Left lung (tissue), 10 donors: ENCODE data around the gene PNPLA2. TPM values are rescaled to one million over a fixed set of nuclear protein-coding genes. Genes with fewer than 3 reads are reported as not detected.
A peak's percentile ranks its signal among the peaks of the same experiment; 100 is the strongest.

ENCODE experiments used
- ATAC-seq: fragments of 200-7000 bp; cut with Tn5 transposase; one replicate; pipeline ENCODE4 v1.9.1; 2020; ENCODE audit warnings: moderate library complexity
- DNase-seq, 4 donors: peaks; one replicate each; pipeline ENCODE4 v3.0.0-alpha.2; 2013 to 2020
- H3K27ac ChIP-seq, 2 donors: fragments of 200-600 bp; sonication (generic) in 1 of 2; one replicate each; pipeline versions ENCODE4 v1.5.0 to v1.8.0; 2020 to 2021
- H3K27me3 ChIP-seq, 2 donors: fragments of 200-600 bp; sonication (generic) in 1 of 2; one replicate each; pipeline versions ENCODE4 v1.5.0 to v1.8.0; 2020 to 2021
- H3K36me3 ChIP-seq, 2 donors: fragments of 200-600 bp; sonication (generic) in 1 of 2; one replicate each; pipeline versions ENCODE4 v1.5.0 to v1.8.0; 2020 to 2021
- H3K4me1 ChIP-seq, 2 donors: fragments of 200-600 bp; one replicate each; pipeline ENCODE4 v1.8.0; 2021
- H3K4me3 ChIP-seq, 2 donors: fragments of 200-600 bp; sonication (generic) in 1 of 2; one replicate each; pipeline versions ENCODE4 v1.5.0 to v1.8.0; 2020 to 2021; ENCODE audit warnings: mild to moderate bottlenecking in 1 of 2
- H3K9me3 ChIP-seq, 2 donors: fragments of 200-600 bp; sonication (generic) in 1 of 2; one replicate each; pipeline versions ENCODE4 v1.5.0 to v1.8.0; 2020 to 2021
- CTCF ChIP-seq, 2 donors: fragments of 200-600 bp; sonication (generic) in 1 of 2; IDR thresholded peaks; one replicate each; pipeline versions ENCODE4 v1.5.0 to v1.8.0; 2021; ENCODE audit warnings: antibody characterized with exemption in 2 of 2
- intact Hi-C, 2 donors: fragments of 100-400 bp; cut with DNase I; formaldehyde crosslinking; loops; one replicate each; pipeline versions ENCODE4 v1.11.2 to v1.14.2; 2022
- polyA plus RNA-seq, 6 donors: library from polyadenylated mRNA; unstranded; fragments of 120-200 nt; gene quantifications; one replicate each; pipeline ENCODE4 v1.2.1, GENCODE V29; 2013; ENCODE audit not compliant: insufficient read length in 6 of 6
- total RNA-seq, 2 donors: library from RNA; stranded (reverse); fragmentation: NEBNext Ultra II Directional; extraction: Animal tissue kit (Norgen Biotek cat#: 25700); gene quantifications; one replicate each; pipeline ENCODE4 v1.2.1, GENCODE V29; 2021
- donor health status: DM: no; HTN: yes; CAD: no.
- donor health status: DM: no; HTN: no; CAD: no.

PNPLA2 gene
- total and polyA plus RNA-seq, 8 donors = 29.9 to 128 (median 40.4) TPM

DNA sequence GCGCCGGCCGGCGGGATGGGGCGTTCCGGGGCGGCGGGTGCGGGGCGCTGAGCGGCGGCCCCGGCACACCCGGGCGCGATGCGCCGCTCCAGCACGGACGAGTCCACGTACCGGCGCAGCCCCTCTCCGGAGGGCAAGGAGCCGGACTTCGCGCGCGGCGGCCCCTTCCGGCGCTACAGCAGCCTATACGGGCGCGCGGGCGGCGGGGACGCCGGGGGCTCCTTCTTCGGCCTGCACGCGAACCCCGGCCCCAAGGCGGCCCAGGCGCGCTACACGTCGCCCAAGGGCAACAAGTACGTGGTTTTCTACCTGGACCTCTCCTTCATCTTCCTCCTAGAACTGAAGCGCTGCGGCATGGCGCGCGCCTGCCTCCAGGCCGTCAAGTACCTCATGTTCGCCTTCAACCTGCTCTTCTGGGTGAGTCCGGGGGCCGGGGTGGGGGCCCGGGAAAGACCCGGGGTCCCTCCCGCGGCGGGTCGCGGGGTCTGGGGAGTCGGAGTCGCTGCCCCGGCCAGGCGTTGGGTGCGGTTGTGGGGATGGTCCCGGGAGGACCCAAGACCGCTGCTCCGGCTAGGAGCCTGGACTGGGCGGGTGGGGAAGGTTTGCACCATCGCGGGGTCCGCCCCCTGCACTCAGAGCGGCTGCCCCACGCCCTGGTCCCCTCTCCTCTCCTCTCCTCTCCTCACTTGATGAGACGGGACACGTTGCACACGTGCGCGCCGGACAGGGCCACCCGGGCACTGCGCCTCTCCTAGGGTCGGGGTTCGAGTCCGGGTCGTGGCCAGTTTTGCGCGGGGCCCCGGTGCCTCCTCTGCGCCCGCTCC, 31.4 kb downstream of the PNPLA2 start:
- H3K36me3 ChIP-seq = no peaks in the 10 kb centered on the region
- DNase-seq (peak in 1 of 4 donors; percentile 79), ATAC-seq (no peak)
- TF ChIP-seq CTCF (IDR thresholded peaks at IDR 0.05) = no peak
- peak overlapping the region; percentile 24 to 53 for H3K4me3 ChIP-seq
- H3K4me1 ChIP-seq = peaks cover 22 to 48% of the 10 kb centered on the region in 2 donors
- no peaks in the 10 kb centered on the region for H3K9me3 ChIP-seq
- H3K27me3 ChIP-seq = peaks cover 0 to 30% of the 10 kb centered on the region in 2 donors
- H3K27ac ChIP-seq = no peak overlapping the region
- intact Hi-C loops = no loop called here

- no peak for TF ChIP-seq CTCF (IDR thresholded peaks at IDR 0.05)
- Histone ChIP-seq H3K27ac (no peak overlapping the region), H3K4me3 (peak overlapping the region in 1 of 2 donors; percentile 53), H3K9me3 (no peaks in the 10 kb centered on the region), H3K27me3 (peaks cover 0 to 30% of the 10 kb centered on the region in 2 donors), H3K36me3 (peaks cover 0 to 5% of the 10 kb centered on the region in 2 donors), H3K4me1 (peaks cover 14 to 39% of the 10 kb centered on the region in 2 donors)
- ATAC-seq = no peak
- no peak for DNase-seq
- intact Hi-C loops = no loop called here
These were observed 32.4 kb downstream of the PNPLA2 start for GRCh38 chr11:850775-851763.

- Histone ChIP-seq H3K4me1 (peaks cover 14 to 34% of the 10 kb centered on the region in 2 donors), H3K4me3 (no peak overlapping the region), H3K9me3 (no peaks in the 10 kb centered on the region), H3K27me3 (peaks cover 0 to 29% of the 10 kb centered on the region in 2 donors), H3K27ac (no peak overlapping the region), H3K36me3 (peaks cover 0 to 6% of the 10 kb centered on the region in 2 donors)
- ATAC-seq (no peak), DNase-seq (no peak)
- intact Hi-C loops = no loop called here
- no peak for TF ChIP-seq CTCF (IDR thresholded peaks at IDR 0.05)
These were observed 34.0 kb downstream of the PNPLA2 start for GRCh38 chr11:852762-853161.

GRCh38 chr11:853682-854448, 35.2 kb downstream of the PNPLA2 start:
- no peak for ATAC-seq
- H3K4me1 ChIP-seq = peaks cover 8 to 23% of the 10 kb centered on the region in 2 donors
- H3K9me3 ChIP-seq = no peaks in the 10 kb centered on the region
- intact Hi-C loops = no loop called here
- H3K27ac ChIP-seq = no peak overlapping the region
- no peak for TF ChIP-seq CTCF (IDR thresholded peaks at IDR 0.05)
- no peak for DNase-seq
- H3K36me3 ChIP-seq = peaks cover 0 to 6% of the 10 kb centered on the region in 2 donors
- H3K27me3 ChIP-seq = peaks cover 0 to 18% of the 10 kb centered on the region in 2 donors
- no peak overlapping the region for H3K4me3 ChIP-seq
